DOHH2 (cell line): ENCODE measurements around the gene PPP2R2C.

Experiments used
- H3F3A ChIP-seq: fragments of 200-600 bp; sonication (generic), shearing (Covaris generic); 2 replicates; pipeline ENCODE4 v1.6.0; 2016; ENCODE audit warnings: antibody characterized with exemption, mild to moderate bottlenecking; ENCODE audit not compliant: control insufficient read depth, insufficient read depth
- H3K27ac ChIP-seq: fragments of 200-600 bp; sonication (generic); 2 replicates; pipeline ENCODE4 v1.5.1; 2014; ENCODE audit warnings: low read depth, mild to moderate bottlenecking, low read length, moderate library complexity
- H3K27me3 ChIP-seq: fragments of 200-600 bp; sonication (generic); 2 replicates; pipeline ENCODE4 v1.6.1; 2014; ENCODE audit warnings: mild to moderate bottlenecking, low read length, mixed read lengths; ENCODE audit not compliant: control insufficient read depth
- H3K36me3 ChIP-seq: fragments of 200-600 bp; sonication (generic); 2 replicates; pipeline ENCODE4 v1.6.1; 2014; ENCODE audit warnings: mild to moderate bottlenecking, low read length, moderate library complexity, mixed read lengths; ENCODE audit not compliant: control insufficient read depth
- H3K4me1 ChIP-seq: fragments of 200-600 bp; sonication (generic); 2 replicates; pipeline ENCODE4 v1.6.1; 2014; ENCODE audit warnings: mild to moderate bottlenecking, low read length, mixed read lengths; ENCODE audit not compliant: control insufficient read depth
- H3K4me2 ChIP-seq: fragments of 200-600 bp; sonication (generic); 2 replicates; pipeline ENCODE4 v1.6.0; 2014; ENCODE audit warnings: mild to moderate bottlenecking, low read length, moderate library complexity
- H3K4me3 ChIP-seq: fragments of 200-600 bp; sonication (generic); 2 replicates; pipeline ENCODE4 v1.5.1; 2014; ENCODE audit warnings: mild to moderate bottlenecking, low read length, mixed read lengths
- H3K79me2 ChIP-seq: fragments of 200-600 bp; sonication (generic); 2 replicates; pipeline ENCODE4 v1.6.1; 2014; ENCODE audit warnings: mild to moderate bottlenecking, low read length, mixed read lengths; ENCODE audit not compliant: control insufficient read depth
- H3K9me2 ChIP-seq: fragments of 200-600 bp; sonication (generic); replicated peaks from 2 replicates; pipeline ENCODE4 v1.6.1; 2014; ENCODE audit warnings: mild to moderate bottlenecking, low read length, mixed read lengths; ENCODE audit not compliant: control insufficient read depth
- H3K9me3 ChIP-seq: fragments of 200-600 bp; sonication (generic); 2 replicates; pipeline ENCODE4 v1.6.1; 2014; ENCODE audit warnings: antibody characterized with exemption, low read length, mixed read lengths; ENCODE audit not compliant: control insufficient read depth, insufficient read depth
- H4K20me1 ChIP-seq: fragments of 200-600 bp; sonication (generic); 2 replicates; pipeline ENCODE4 v1.6.0; 2014; ENCODE audit warnings: low read depth, mild to moderate bottlenecking, antibody characterized with exemption, low read length, moderate library complexity; ENCODE audit not compliant: control insufficient read depth, insufficient read depth
- CTCF ChIP-seq: fragments of 200-600 bp; sonication (generic); IDR thresholded peaks from one replicate; pipeline ENCODE4 v1.5.1; 2014; ENCODE audit warnings: antibody characterized with exemption, mild to moderate bottlenecking, low read depth, low read length; ENCODE audit not compliant: poor library complexity, severe bottlenecking
- EZH2phosphoT487 ChIP-seq: fragments of 200-600 bp; sonication (generic); IDR thresholded peaks from 2 replicates; pipeline ENCODE4 v1.6.1; 2017; ENCODE audit warnings: borderline replicate concordance, mild to moderate bottlenecking, antibody characterized with exemption, low read length, moderate library complexity, mixed read lengths

PPP2R2C gene

DNA sequence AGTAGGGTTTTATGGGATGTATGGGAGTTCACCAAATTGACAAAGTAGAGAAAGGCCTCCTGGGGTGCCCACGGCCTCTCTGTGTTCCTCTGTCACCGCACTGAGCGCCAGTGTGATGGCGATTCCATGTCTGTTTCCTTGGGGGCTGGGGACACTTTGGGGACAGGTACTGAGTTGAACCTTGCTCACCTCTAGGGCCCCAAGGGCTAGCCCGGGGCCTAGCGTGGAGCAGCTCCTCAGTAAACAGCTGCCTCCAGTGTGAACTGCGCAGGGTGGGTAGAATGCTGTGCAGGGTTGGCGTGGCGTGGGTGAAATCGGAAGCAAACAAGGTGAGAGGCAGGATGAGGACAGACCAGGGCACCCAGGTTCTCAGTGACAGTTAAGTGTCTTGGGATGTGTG, 97.8 kb downstream of the PPP2R2C start:
- Histone ChIP-seq H3K4me1 (no peaks in the 10 kb centered on the region), H3F3A (no peaks in the 10 kb centered on the region), H3K9me3 (no peaks in the 10 kb centered on the region), H3K36me3 (no peaks in the 10 kb centered on the region), H3K27ac (no peak overlapping the region), H3K4me3 (no peak overlapping the region), H3K9me2 (no peaks in the 10 kb centered on the region), H4K20me1 (no peaks in the 10 kb centered on the region), H3K27me3 (no peaks in the 10 kb centered on the region), H3K4me2 (no peak overlapping the region), H3K79me2 (no peaks in the 10 kb centered on the region)
- no peak for TF ChIP-seq CTCF
- no peak for TF ChIP-seq EZH2phosphoT487

- Histone ChIP-seq H3K9me3 (no peaks in the 10 kb centered on the region), H3F3A (no peaks in the 10 kb centered on the region), H3K36me3 (no peaks in the 10 kb centered on the region), H3K4me3 (no peak overlapping the region), H3K4me1 (no peaks in the 10 kb centered on the region), H4K20me1 (no peaks in the 10 kb centered on the region), H3K79me2 (no peaks in the 10 kb centered on the region), H3K9me2 (no peaks in the 10 kb centered on the region), H3K27ac (no peak overlapping the region), H3K27me3 (no peaks in the 10 kb centered on the region), H3K4me2 (no peak overlapping the region)
- TF ChIP-seq EZH2phosphoT487 (no peak), CTCF (no peak)
Observed at GRCh38 chr4:6373541-6374410, 98.6 kb downstream of the PPP2R2C start.

DNA sequence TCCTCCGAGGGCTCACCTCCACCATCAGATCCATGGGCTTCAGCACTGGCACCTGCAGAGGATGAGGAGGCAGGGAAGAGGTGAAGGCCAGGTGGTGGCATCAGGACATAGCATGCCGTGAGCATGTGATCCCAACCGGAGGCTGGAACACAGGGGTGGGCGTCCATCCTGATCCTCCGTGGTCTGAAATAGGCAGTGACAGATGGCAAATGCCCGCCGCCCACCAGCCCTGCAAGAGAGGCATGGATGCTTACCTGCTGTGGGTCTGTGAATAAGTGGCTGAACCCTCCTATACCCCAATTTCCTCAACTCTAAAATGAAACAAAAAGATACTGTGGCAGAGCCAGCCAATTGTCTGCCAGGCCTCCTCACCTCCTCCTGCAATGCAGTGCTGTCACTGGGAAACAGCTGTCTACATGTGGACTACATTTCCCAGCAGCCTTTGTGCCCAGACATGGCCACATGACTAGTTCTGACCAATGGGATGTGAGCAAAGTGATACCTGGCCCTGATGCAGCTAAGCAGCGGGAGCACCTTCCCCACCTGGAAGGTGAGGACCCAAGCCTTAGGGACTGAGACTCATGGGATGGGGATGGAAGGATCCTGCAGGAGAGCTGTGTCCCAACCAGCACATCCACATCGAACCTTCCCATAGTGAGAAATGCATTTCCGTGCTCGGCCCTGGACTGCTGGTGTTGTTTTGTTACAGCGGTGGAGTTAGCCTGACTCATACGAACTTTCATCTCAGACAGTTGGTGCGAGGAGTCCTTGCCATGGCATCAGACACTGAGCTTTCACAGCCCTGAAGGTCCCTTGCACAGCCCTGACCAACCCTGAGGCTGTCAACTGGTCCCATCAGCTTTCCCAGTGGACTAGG, 99.5 kb downstream of the PPP2R2C start:
- Histone ChIP-seq H3K27ac (no peak overlapping the region), H3F3A (no peaks in the 10 kb centered on the region), H4K20me1 (no peaks in the 10 kb centered on the region), H3K36me3 (no peaks in the 10 kb centered on the region), H3K4me3 (no peak overlapping the region), H3K4me2 (no peak overlapping the region), H3K9me2 (no peaks in the 10 kb centered on the region), H3K79me2 (no peaks in the 10 kb centered on the region), H3K9me3 (no peaks in the 10 kb centered on the region), H3K27me3 (no peaks in the 10 kb centered on the region), H3K4me1 (no peaks in the 10 kb centered on the region)
- TF ChIP-seq CTCF: no peak
- no peak for TF ChIP-seq EZH2phosphoT487
